IPS DF 4.7 (cell line): Measurements from ENCODE around the gene SLC25A14.

ENCODE experiments used
- DNase-seq: peaks from one replicate; pipeline ENCODE4 v3.0.0-alpha.2; 2013; ENCODE audit warnings: low spot score; ENCODE audit errors: extremely low read depth

Gene SLC25A14

DNA sequence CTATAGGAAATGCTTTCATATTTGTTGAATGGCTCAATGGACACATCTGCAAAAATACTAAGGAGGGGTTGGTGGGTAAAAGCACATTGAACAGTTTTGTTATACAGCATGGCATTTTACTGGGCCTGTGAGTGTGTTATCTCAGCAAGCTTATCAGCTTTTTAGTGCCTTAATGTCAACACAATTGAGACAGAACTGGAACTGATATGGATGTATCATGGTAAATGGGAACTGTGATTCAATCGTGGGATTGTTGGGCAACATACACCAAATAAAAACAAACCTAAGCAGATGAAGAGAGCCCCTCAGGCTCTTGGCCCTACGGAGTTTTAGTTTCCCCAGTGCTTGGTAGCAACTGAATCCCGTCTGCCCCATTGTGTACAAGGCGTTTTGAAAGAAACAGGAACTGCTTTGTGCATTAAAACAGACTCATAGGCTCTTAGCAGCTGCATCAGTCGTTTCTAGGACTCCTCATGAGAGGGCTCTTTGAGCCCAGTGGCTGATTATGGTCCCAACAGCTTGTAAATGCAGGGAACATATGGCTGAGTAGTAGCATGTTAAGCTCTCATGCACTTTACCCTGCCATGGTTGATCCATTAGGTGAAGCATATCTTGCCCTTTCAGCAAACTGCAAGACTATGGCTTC lies 38.4 kb downstream of the SLC25A14 start:
- DNase-seq, result no peak

DNA sequence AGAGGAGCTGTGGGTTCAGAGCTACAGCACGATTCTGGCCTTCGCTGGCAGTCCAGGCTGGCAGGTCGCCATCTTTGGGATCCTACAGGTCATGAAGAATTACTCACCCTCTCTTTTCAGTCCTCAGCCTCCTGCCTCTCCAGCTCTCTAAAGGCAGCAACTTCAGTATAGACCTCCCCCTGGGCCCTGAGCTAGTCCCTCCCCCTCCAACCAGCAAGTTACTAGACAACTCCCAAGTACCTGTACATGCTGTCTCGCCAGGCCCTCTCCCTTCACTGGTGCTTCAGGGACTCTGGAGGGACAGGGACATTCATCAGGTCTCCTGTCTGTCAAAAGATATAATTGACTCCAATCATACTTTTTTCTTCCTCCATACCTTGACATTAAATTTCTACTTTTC lies 45.8 kb downstream of the SLC25A14 start, which contains the start of gene GPR119:
TSS of gene GPR119 (minus strand) at position 155 of the 400 bp plus-strand sequence. CDS start 227 bp downstream, outside the sequence.
- DNase-seq, result no peak

DNA sequence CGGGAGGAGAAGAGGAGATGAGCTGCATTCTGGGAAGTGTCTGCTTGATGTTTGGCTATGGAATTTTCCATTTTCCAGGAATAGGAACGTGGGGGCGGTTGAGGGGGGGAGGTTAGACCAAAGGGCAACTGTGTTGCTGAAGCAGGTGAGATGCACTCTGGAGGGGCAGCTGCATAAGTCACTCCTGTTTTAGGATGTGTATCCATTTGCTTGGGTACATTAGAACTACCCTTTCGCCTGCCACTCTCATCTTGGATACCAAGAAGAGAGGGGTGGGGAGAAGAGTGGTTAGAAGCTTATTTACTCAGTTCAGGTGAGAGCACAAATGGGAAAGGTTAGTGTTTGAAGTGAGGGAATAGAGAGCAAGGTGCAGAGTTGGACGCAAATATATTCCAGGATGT lies 46.7 kb downstream of the SLC25A14 start:
- DNase-seq, result no peak

DNA sequence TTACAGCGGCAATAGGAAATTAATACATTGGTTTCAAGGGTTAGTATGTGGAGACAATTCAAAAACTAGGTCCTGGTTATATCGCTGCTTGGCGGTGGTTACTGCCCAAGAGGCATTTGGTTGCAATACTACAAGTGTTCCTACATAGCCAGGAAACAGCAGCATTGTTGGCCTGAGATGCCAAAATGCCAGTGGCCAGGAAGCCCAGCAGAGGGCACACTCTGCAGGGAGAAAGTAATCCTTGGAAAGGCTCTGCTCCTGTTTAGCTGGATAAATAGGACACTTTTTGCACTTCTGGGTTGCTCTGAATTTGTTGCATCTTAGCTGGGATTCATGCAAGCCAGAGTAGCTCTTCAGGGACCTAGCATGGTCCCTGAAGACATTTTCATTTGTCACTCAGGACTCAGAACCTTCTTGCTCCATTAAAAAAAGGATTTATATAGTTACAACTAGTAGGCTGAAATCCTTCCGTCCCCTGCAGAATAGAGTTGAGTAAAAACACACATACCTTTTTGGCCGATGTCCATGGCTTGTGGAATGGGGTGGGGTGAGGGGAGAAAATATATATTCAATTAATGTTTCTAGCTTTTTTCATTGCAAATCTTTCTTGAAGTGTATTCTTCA lies 53.8 kb downstream of the SLC25A14 start:
- DNase-seq, result no peak

DNA sequence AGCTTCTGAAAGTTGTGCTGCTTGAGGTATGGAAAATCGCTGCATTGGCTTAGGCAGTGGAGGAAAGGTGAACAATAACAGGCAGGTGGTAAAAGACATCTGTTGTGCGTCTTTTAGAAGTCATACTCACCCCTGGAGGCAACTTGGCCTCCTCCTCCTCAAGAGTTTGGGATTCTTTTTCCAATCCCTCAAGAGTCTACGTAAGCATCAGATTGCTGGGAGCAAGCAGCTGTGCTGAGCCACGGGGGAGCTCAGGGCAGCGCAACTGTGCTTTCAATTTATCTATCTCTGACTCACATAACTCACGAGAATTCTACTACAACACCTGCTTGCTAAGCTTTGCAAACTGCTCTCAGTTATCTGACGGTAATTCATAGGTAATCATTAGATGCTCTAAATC lies 55.6 kb downstream of the SLC25A14 start:
- DNase-seq, result no peak

DNA sequence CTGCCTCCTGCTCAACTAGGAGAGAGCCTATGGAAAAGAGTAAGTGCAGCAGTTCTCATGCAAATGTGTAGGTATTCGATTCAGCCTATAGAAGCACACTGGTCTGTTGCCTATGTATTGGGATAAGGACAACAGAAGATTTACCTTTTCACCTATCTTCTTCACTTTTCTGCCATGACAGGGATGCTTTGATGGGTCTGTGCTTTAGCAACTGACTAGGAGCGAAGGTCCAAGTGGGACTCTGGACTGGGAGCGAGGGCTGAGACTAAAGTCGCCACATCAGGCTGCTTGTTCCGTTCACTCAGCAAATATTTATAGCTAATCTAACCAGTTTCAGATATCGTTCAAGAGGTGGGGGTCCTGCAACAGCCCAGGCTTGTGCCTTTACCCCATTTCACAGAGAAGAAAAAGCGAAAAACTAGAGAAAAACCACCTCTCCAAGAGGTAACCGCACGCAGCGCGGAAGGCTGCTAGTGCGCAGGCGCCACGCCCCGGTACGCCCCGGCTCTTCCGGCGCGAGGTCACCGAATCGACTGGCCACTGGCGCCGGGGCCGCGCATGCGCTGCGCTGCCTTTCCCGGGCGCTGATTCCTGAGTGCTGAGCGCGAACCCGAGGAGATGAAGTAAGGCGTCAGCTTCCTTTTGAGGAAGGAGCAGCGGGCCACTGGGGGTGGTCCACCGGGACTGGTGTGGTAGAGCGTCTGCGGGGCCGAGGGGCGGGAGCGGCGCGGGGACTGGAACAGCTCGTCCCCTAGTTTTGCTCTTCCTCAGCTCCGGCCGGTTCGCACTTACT lies 61.9 kb downstream of the SLC25A14 start, which contains the start of gene RBMX2:
TSS of gene RBMX2 (plus strand) at position 573 of the 793 bp plus-strand sequence. CDS start at position 619, 46 bp downstream.
- no peak for DNase-seq

DNA sequence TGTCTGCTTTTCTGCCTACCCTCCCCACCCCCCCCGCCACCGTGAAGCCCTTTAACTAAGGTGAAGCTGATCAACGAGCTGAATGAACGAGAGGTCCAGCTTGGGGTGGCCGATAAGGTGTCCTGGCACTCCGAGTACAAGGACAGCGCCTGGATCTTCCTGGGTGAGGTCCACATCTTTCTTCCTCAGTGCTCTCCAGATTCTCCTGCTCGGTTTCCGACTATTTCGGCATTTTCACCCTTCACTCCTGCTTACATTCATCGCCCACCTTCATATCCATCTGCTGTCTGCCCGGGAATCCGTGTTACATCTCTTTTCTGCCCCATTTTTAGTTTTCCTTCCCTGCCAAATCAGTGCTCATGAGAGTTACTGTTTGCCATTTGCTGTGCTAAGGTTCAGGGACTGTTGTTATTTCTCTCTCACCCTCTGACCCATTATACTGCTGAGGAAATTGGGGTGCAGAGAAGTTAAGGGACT lies 62.5 kb downstream of the SLC25A14 start:
- DNase-seq, result no peak

DNA sequence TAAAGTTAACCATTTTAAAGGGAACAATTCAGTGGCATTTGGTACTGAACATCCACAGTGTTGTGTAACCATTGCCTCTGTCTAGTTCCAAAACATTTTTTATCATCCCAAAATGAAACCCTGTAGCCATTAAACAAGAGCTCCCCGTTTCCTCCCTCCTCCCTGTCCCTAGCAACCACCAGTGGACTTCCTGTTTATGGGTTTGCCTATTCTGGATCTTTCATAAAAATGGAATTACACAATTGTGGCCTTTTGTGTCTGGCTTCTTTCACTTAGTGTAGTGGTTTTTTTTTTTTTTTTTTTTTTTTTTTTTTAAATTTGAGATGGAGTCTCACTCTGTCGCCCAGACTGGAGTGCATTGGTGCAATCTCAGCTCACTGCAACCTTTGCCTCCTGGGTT lies 73.7 kb downstream of the SLC25A14 start:
- DNase-seq, result no peak

DNA sequence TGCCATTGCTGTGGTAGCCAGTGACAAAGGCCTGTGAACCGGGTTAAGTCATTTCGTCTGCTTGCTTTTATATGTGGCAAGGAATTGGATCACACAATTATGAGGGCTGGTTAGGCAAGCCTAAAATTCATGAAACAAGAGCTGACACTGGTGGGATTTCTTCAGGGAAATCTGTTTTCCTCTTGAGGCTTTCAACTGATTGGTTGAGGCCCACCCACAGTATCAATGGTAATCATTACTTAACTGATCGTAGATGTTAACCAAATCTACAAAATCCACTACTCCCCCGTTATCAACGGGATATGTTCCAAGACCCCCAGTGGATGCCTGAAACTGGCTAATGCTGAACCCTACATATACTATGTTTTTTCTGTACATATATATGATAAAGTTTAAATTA lies 75.1 kb downstream of the SLC25A14 start:
- no peak for DNase-seq

DNA sequence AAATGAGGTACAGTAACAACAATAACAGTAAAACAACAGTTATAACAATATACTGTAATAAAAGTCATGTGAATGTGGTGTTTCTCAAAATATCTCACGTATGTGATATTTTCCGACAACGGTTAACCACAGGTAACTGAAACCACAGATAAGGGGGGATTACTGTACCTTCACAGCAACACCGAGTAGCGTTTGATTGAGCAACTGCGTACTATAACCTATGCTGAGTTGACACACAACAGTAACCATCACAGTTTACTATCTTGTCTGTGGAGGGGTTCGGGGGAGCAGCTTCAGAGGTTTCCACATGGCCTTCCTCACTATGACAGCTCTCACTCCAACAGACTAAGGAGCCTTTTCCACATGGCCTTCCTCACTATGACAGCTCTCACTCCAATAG lies 75.5 kb downstream of the SLC25A14 start:
- DNase-seq, result no peak

DNA sequence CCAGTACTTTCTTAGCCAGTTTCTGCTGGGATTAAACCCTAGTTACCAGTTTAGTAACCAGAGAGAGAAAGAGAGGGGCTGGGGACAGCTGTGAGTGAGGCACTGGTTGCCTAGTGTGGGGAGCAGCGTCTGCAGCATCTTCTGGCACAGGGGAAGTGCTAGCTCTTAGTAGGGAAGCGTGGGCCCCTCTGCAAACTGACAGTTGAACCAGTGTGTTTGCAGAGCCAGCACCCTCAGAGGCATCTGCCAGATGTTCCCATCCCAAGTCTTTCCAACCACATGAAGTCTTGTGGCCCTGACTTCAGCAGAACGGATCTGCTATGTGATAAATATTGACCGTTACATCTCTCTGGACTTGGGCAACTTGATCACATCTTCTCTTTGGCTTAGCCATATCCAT lies 77.1 kb downstream of the SLC25A14 start:
- no peak for DNase-seq

DNA sequence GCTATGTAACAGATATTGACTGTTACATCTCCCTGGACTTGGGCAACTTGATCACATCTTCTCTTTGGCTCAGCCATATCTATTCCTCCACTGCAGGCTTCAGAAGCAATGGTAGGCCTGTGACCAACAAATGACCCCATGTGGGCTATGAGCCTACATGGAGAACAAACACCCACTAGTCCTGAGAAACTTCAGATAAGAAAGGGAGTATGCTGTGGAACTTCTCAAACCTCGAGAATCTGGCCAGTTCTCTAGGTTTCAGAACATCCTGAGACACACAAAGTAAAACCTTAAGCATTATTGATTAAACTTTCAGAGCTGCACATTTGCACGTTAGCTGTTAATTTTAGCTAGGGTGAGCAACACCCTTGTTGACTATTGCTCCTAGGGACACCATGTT lies 78.3 kb downstream of the SLC25A14 start:
- DNase-seq, result no peak

DNA sequence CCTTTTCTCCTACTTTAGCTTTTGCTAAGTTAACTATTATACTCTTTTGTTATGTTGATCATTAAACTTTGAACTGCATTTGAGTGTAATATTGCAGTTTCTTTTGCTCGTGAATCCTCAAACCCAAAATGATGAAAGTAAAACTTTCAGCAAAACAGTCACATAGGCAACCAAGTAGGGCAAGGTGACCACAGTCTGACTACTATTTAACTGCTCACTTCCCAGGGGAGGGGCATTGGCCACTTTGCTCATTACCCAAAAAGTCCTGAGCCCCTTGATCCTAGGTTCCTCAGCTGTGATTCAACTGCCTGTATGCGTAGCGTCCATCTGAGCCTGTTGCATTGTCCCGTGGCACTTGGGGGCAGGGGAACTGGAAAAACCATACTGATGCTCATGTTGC lies 79.0 kb downstream of the SLC25A14 start:
- DNase-seq, result no peak

DNA sequence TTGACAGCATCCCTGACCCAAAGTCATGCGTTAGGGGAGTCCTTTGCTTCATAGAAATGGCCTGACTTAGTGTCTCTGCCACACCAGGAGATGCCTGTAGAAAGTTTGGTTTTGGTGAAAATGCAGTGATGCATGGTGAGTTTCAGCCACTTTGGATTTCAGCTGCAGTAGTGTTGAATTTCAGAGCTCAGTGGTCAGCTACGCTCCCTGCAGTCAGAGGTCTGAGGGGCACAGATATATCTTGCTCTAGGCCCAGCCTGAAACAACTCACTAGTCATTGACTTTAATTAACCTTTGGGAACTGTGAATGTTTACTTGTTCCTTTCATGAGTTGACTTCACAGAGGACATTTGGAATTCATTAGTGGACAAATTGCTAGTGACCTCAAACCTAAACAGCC lies 79.5 kb downstream of the SLC25A14 start:
- no peak for DNase-seq
